PC-9 (cell line): ENCODE data around the gene SHANK1. TPM values are rescaled to one million over a fixed set of nuclear protein-coding genes. Genes with fewer than 3 reads are reported as not detected.
A peak's percentile ranks its signal among the peaks of the same experiment; 100 is the strongest.
"Not testable (repeated sequence)": the region's sequence is repeated elsewhere in the genome, so short reads cannot be mapped to it uniquely, and the experiment has no call there.

Experiments used
- Bru-seq: library from RNA; stranded (reverse); fragments of 400-500 nt; gene quantifications from one replicate; lab custom pipeline; 2021; lab: Mats Ljungman, UMichigan
- BruChase-seq, 2 experiments: library from RNA; stranded (reverse); fragments of 400-500 nt; gene quantifications; one replicate each; lab custom pipeline; 2021; lab: Mats Ljungman, UMichigan
- BruUV-seq: library from RNA; stranded (reverse); fragments of 400-500 nt; replicated peaks from 2 replicates; lab custom pipeline; 2021; lab: Mats Ljungman, UMichigan
- CTCF ChIA-PET: fragments of 300-600 bp; sonication (Branson Sonifier 250); formaldehyde crosslinking; loops from one replicate; lab custom pipeline; 2022; ENCODE audit warnings: antibody characterized with exemption; lab: Charles Lee
- POLR2A ChIA-PET: fragments of 300-600 bp; sonication (Branson Sonifier 250); formaldehyde crosslinking; loops from one replicate; lab custom pipeline; 2022; ENCODE audit warnings: antibody characterized with exemption; ENCODE audit not compliant: unreplicated experiment; lab: Charles Lee
- DNase-seq, 2 experiments: peaks; one replicate each; pipeline versions ENCODE4 v3.0.0 to v3.0.0-alpha.2; 2015 to 2022; ENCODE audit warnings: mixed read lengths in 1 of 2
- H2AFZ ChIP-seq: fragments of 200-600 bp; sonication (generic); 2 replicates; pipeline ENCODE4 v1.8.1; 2017; ENCODE audit warnings: antibody characterized with exemption
- H3F3A ChIP-seq: fragments of 200-600 bp; sonication (generic); 2 replicates; pipeline ENCODE4 v1.8.1; 2017; ENCODE audit warnings: antibody characterized with exemption, mild to moderate bottlenecking, low read depth; ENCODE audit not compliant: insufficient read depth
- H3K27ac ChIP-seq: fragments of 200-600 bp; sonication (generic); 2 replicates; pipeline ENCODE4 v1.6.1; 2016; ENCODE audit warnings: mixed run types
- H3K27me3 ChIP-seq: fragments of 200-600 bp; sonication (generic); 2 replicates; pipeline ENCODE4 v1.6.1; 2016; ENCODE audit warnings: low read depth, mixed run types; ENCODE audit not compliant: insufficient read depth
- H3K36me3 ChIP-seq: fragments of 200-600 bp; sonication (generic); 2 replicates; pipeline ENCODE4 v1.6.1; 2016; ENCODE audit warnings: low read depth, mixed run types
- H3K4me1 ChIP-seq: fragments of 200-600 bp; sonication (generic); replicated peaks from 2 replicates; pipeline ENCODE4 v1.6.1; 2016; ENCODE audit warnings: mixed run types; ENCODE audit not compliant: insufficient read depth
- H3K4me2 ChIP-seq: fragments of 200-600 bp; sonication (generic); 2 replicates; pipeline ENCODE4 v1.6.1; 2017; ENCODE audit warnings: mixed run types
- H3K4me3 ChIP-seq: fragments of 200-600 bp; sonication (generic); 2 replicates; pipeline ENCODE4 v1.6.1; 2016; ENCODE audit warnings: mixed run types
- H3K79me2 ChIP-seq: fragments of 200-600 bp; sonication (generic); 2 replicates; pipeline ENCODE4 v1.6.1; 2017; ENCODE audit warnings: low read depth, mixed run types
- H3K9me2 ChIP-seq: fragments of 200-600 bp; sonication (generic); 2 replicates; pipeline ENCODE4 v1.8.1; 2017; ENCODE audit warnings: mild to moderate bottlenecking; ENCODE audit not compliant: insufficient read depth
- H3K9me3 ChIP-seq: fragments of 200-600 bp; sonication (generic); 2 replicates; pipeline ENCODE4 v1.8.1; 2016; ENCODE audit warnings: low read depth; ENCODE audit not compliant: insufficient read depth
- H4K20me1 ChIP-seq: fragments of 200-600 bp; sonication (generic); 2 replicates; pipeline ENCODE4 v1.8.1; 2017; ENCODE audit not compliant: insufficient read depth
- EZH2 ChIP-seq: fragments of 200-600 bp; sonication (generic); IDR thresholded peaks from 2 replicates; pipeline ENCODE4 v1.8.0; 2017; ENCODE audit warnings: antibody characterized with exemption, low read depth
- intact Hi-C: fragments of 100-400 bp; cut with micrococcal nuclease; formaldehyde crosslinking; loops from one replicate; pipeline ENCODE4 v1.10.0; 2022; ENCODE audit not compliant: unreplicated experiment
- long read RNA-seq: library from polyadenylated mRNA; stranded (forward); transcript quantifications from one replicate; pipeline ENCODE4 v2.0.0, GENCODE V29; 2022
- total RNA-seq: library from RNA; stranded (reverse); gene quantifications from 2 replicates; pipeline ENCODE4 v1.2.3, GENCODE V29; 2021
- TF ChIP-seq, protein P1 (sequence below): fragments of 200-600 bp; sonication (generic); conservative IDR thresholded peaks from 2 replicates; pipeline ENCODE4 v1.6.1; 2017; ENCODE audit warnings: mixed run types, antibody characterized with exemption, mild to moderate bottlenecking, moderate library complexity

SHANK1 gene
- not detected in 2 replicates for total RNA-seq
- Bru-seq, nascent RNA, result not detected
- BruChase-seq, experiment 1, labeled RNA remaining after a 2-hour chase, result not detected
- percentile 3 among the genes with signal in this experiment for BruChase-seq, experiment 2, labeled RNA remaining after a 6-hour chase
- long read RNA-seq, result 0 reads

DNA sequence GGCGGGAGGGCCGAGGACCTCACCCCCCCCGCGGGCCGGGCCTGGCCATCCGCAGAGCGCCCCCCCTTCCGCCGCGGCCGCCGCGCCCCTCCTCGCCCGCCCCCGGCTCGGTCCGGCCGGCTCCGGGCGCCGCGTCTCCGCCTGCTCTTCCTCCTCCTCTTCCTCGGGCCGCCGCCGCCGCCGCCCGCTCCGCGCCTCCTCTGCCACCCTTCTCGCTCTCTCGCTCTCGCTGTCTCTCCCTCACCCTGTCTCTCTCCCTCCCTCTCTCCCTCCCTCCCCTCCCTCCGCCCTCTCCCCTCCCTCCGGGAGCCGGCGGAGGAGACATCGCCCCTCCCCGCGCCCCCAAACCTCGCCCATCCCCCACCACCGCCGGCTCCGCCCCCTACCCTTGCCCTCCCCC is at the start of gene SHANK1:
Gene SHANK1, minus strand, starts transcription at position 237 of the 400 bp plus-strand sequence. CDS start 2,883 bp downstream, outside the sequence.
- H4K20me1 ChIP-seq, result no peaks in the 10 kb centered on the region; the same call in 1 of the 2 replicates
- intact Hi-C loops, result no loop called here
- peaks cover 61% of the 10 kb centered on the region for H3K27me3 ChIP-seq
- no peaks in the 10 kb centered on the region for H3K4me1 ChIP-seq
- TF ChIP-seq, protein P1, sequence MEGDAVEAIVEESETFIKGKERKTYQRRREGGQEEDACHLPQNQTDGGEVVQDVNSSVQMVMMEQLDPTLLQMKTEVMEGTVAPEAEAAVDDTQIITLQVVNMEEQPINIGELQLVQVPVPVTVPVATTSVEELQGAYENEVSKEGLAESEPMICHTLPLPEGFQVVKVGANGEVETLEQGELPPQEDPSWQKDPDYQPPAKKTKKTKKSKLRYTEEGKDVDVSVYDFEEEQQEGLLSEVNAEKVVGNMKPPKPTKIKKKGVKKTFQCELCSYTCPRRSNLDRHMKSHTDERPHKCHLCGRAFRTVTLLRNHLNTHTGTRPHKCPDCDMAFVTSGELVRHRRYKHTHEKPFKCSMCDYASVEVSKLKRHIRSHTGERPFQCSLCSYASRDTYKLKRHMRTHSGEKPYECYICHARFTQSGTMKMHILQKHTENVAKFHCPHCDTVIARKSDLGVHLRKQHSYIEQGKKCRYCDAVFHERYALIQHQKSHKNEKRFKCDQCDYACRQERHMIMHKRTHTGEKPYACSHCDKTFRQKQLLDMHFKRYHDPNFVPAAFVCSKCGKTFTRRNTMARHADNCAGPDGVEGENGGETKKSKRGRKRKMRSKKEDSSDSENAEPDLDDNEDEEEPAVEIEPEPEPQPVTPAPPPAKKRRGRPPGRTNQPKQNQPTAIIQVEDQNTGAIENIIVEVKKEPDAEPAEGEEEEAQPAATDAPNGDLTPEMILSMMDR, result no peak
- no peak for TF ChIP-seq EZH2
- no peak within 1 kb of the TSS for H2AFZ ChIP-seq
- no peaks in the 10 kb centered on the region; the same call in 1 of the 2 replicates for H3K9me3 ChIP-seq
- no peak within 1 kb of the TSS for H3K27ac ChIP-seq
- ChIA-PET POLR2A (no interaction called here), CTCF (no interaction called here)
- no peak within 1 kb of the TSS for H3K4me3 ChIP-seq
- BruUV-seq, result no TSS peak
- no peaks in the 10 kb centered on the region for H3F3A ChIP-seq
- H3K4me2 ChIP-seq, result no peak within 1 kb of the TSS
- no peaks in the 10 kb centered on the region for H3K36me3 ChIP-seq
- H3K9me2 ChIP-seq, result no peaks in the 10 kb centered on the region
- H3K79me2 ChIP-seq, result no peaks in the 10 kb centered on the region
- no peak for DNase-seq

DNA sequence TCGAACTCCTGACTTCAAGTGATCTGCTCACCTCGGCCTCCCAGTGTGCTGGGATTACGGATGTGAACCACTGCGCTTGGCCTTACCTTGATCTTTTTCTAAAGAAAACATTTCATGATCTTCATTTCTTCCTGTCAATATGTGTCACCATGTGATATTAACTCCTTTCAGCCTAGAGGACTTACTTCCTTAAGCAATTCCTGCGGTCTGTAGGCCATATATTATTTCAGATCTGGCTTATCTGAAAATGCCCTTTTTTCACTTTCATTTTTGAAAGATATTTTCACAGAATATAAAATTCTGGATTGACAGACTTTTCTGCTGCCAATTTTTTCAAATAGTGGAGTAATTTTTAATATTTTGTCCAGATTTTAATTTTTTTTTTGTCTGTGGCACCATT is 48.7 kb upstream of the SHANK1 start:
- Histone ChIP-seq H3F3A (no peaks in the 10 kb centered on the region), H4K20me1 (no peaks in the 10 kb centered on the region), H3K4me1 (0 out of 2 replicates have a peak, but pooled peaks cover 4% of the 10 kb centered on the region), H3K9me3 (no peaks in the 10 kb centered on the region), H3K27me3 (peaks cover 30% of the 10 kb centered on the region; the same call in 1 of the 2 replicates), H2AFZ (no peak overlapping the region), H3K4me2 (no peak overlapping the region), H3K36me3 (no peaks in the 10 kb centered on the region), H3K27ac (no peak overlapping the region), H3K4me3 (no peak overlapping the region), H3K79me2 (no peaks in the 10 kb centered on the region), H3K9me2 (no peaks in the 10 kb centered on the region)
- TF ChIP-seq, protein P1, result no peak
- no peak for TF ChIP-seq EZH2
- no TSS peak for BruUV-seq
- ChIA-PET POLR2A (no interaction called here), CTCF (no interaction called here)
- intact Hi-C loops, result no loop called here
- no peak for DNase-seq

DNA sequence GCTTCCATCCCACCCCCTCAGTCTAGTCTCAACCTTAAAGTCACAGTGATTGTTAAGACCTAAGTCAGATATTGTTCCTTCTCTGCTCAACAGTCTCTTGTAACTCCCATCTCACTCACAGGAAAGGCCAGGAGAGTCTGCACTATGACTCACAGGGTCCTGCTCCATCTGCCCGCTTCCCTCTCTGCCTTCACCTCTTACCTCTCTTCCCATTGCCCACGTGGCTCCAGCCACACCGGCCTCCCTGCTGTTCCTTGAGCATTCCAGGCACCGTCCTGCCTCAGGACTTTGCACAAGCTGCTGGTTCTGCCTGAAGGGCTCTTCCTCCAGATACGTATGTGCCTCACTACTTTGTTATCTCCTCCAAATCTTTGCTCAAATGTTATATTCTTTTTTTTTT is 47.7 kb upstream of the SHANK1 start:
- H2AFZ ChIP-seq, intact Hi-C loops, POLR2A ChIA-PET: not testable (repeated sequence)

DNA sequence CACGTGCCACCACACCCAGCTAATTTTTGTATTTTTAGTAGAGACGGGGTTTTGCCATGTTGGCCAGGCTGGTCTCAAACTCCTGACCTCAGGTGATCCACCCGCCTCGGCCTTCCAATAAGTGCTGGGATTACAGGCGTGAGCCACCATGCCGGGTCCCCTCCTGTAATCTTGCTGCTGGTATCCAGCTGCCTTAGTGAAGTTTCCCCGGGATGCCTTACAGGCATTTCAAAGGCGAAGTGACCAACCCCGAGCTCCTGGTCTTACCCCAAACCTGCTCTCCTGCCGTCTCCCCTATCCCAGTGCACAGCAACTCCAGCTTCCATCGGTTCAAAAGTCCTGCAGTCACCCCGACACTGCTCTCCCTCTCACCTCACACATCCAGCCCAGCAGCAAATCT is 47.1 kb upstream of the SHANK1 start:
- H3K4me3 ChIP-seq, H3K9me3 ChIP-seq, DNase-seq, H3K36me3 ChIP-seq, H3K79me2 ChIP-seq, H3K4me2 ChIP-seq, intact Hi-C loops, H4K20me1 ChIP-seq, H3K27ac ChIP-seq, H3K9me2 ChIP-seq, H3F3A ChIP-seq, H2AFZ ChIP-seq, H3K4me1 ChIP-seq, POLR2A ChIA-PET, BruUV-seq: not testable (repeated sequence)
- peaks cover 38% of the 10 kb centered on the region for H3K27me3 ChIP-seq
- CTCF ChIA-PET, result interaction anchor here (0.7 kb wide), 1 partner anchor 211 kb away, joined by 5 read pairs; no protein-coding TSS in a partner anchor

More for the DNA sequence above, 47.7 kb upstream of the SHANK1 start:
- not testable (repeated sequence) for H3K27ac ChIP-seq, H3K9me2 ChIP-seq, BruUV-seq, H3K9me3 ChIP-seq, H3F3A ChIP-seq, H3K79me2 ChIP-seq, H3K4me2 ChIP-seq, H3K36me3 ChIP-seq, H3K4me1 ChIP-seq, H4K20me1 ChIP-seq, H3K4me3 ChIP-seq
- CTCF ChIA-PET, result interaction anchor here (0.7 kb wide), 1 partner anchor 222 kb away, joined by 3 read pairs; no protein-coding TSS in a partner anchor
- H3K27me3 ChIP-seq, result peaks cover 32% of the 10 kb centered on the region
- peak in 1 of 2 experiments; percentile 51 for DNase-seq
